ENCODE measurements around the gene FZD2. TPM values are rescaled to one million over a fixed set of nuclear protein-coding genes. Genes with fewer than 3 reads are reported as not detected.
"Not testable (repeated sequence)": the region's sequence is repeated elsewhere in the genome, so short reads cannot be mapped to it uniquely, and the experiment has no call there.

The FZD2 gene
- total RNA-seq (2014; rRNA removed; shearing (Covaris generic); ENCODE audit: low replicate concordance), result 29.6 and 46.3 TPM in 2 replicates

- H3K4me3 ChIP-seq, result peak within 1 kb of the TSS; percentile 67
- H3K36me3 ChIP-seq, result peaks cover 28% of the 10 kb centered on the region
- DNase-seq, result peak; percentile 96
- no peaks in the 10 kb centered on the region for H3K9me3 ChIP-seq
- H3K27me3 ChIP-seq, result no peaks in the 10 kb centered on the region
Observed at GRCh38 chr17:44556832-44557606, at the start of gene FZD2. TSS of gene FZD2 (plus strand) at chr17:44557484. CDS start at chr17:44557689, 205 bp downstream.

- H3K27me3 ChIP-seq, DNase-seq, H3K9me3 ChIP-seq, H3K36me3 ChIP-seq, H3K4me3 ChIP-seq: not testable (repeated sequence)
Observed at GRCh38 chr17:44511241-44512134, 45.8 kb upstream of the FZD2 start.

GRCh38 chr17:44518032-44518431 is 39.3 kb upstream of the FZD2 start:
- H3K4me3 ChIP-seq, result no peak overlapping the region
- no peaks in the 10 kb centered on the region for H3K27me3 ChIP-seq
- H3K9me3 ChIP-seq, result no peaks in the 10 kb centered on the region
- DNase-seq, result no peak
- no peaks in the 10 kb centered on the region for H3K36me3 ChIP-seq

GRCh38 chr17:44522883-44523671 is 34.2 kb upstream of the FZD2 start:
- Histone ChIP-seq H3K4me3 (no peak overlapping the region), H3K9me3 (no peaks in the 10 kb centered on the region), H3K27me3 (no peaks in the 10 kb centered on the region), H3K36me3 (no peaks in the 10 kb centered on the region)
- DNase-seq, result peak; percentile 74

GRCh38 chr17:44523672-44523972 is 33.7 kb upstream of the FZD2 start:
- H3K36me3 ChIP-seq, result no peaks in the 10 kb centered on the region
- H3K9me3 ChIP-seq, result no peaks in the 10 kb centered on the region
- no peak overlapping the region for H3K4me3 ChIP-seq
- no peaks in the 10 kb centered on the region for H3K27me3 ChIP-seq
- DNase-seq, result no peak

- DNase-seq, result no peak
- H3K36me3 ChIP-seq, result no peaks in the 10 kb centered on the region
- no peaks in the 10 kb centered on the region for H3K9me3 ChIP-seq
- no peak overlapping the region for H3K4me3 ChIP-seq
- H3K27me3 ChIP-seq, result no peaks in the 10 kb centered on the region
Observed at GRCh38 chr17:44527102-44527501, 30.2 kb upstream of the FZD2 start.

GRCh38 chr17:44527954-44528353 is 29.3 kb upstream of the FZD2 start:
- H3K36me3 ChIP-seq, result no peaks in the 10 kb centered on the region
- no peaks in the 10 kb centered on the region for H3K9me3 ChIP-seq
- DNase-seq, result no peak
- no peaks in the 10 kb centered on the region for H3K27me3 ChIP-seq
- H3K4me3 ChIP-seq, result no peak overlapping the region

GRCh38 chr17:44529864-44530263 is 27.4 kb upstream of the FZD2 start:
- no peaks in the 10 kb centered on the region for H3K27me3 ChIP-seq
- no peaks in the 10 kb centered on the region for H3K9me3 ChIP-seq
- no peak overlapping the region for H3K4me3 ChIP-seq
- DNase-seq, result no peak
- H3K36me3 ChIP-seq, result no peaks in the 10 kb centered on the region

- H3K27me3 ChIP-seq, result no peaks in the 10 kb centered on the region
- no peaks in the 10 kb centered on the region for H3K9me3 ChIP-seq
- H3K4me3 ChIP-seq, result no peak overlapping the region
- no peak for DNase-seq
- H3K36me3 ChIP-seq, result no peaks in the 10 kb centered on the region
Observed at GRCh38 chr17:44530896-44531418, 26.3 kb upstream of the FZD2 start.

- peak; percentile 89 for DNase-seq
- Histone ChIP-seq H3K9me3 (no peaks in the 10 kb centered on the region), H3K36me3 (no peaks in the 10 kb centered on the region), H3K4me3 (no peak overlapping the region), H3K27me3 (no peaks in the 10 kb centered on the region)
Observed at GRCh38 chr17:44533533-44534246, 23.6 kb upstream of the FZD2 start.

GRCh38 chr17:44536090-44536953 is 21.0 kb upstream of the FZD2 start:
- Histone ChIP-seq H3K9me3 (no peaks in the 10 kb centered on the region), H3K4me3 (no peak overlapping the region), H3K27me3 (no peaks in the 10 kb centered on the region), H3K36me3 (no peaks in the 10 kb centered on the region)
- DNase-seq, result peak; percentile 27

- H3K27me3 ChIP-seq, DNase-seq, H3K4me3 ChIP-seq, H3K9me3 ChIP-seq, H3K36me3 ChIP-seq: not testable (repeated sequence)
Observed at GRCh38 chr17:44537922-44538321, 19.4 kb upstream of the FZD2 start.

- Histone ChIP-seq H3K27me3 (no peaks in the 10 kb centered on the region), H3K4me3 (no peak overlapping the region)
- no peak for DNase-seq
Observed at GRCh38 chr17:44539673-44540072, 17.6 kb upstream of the FZD2 start.

GRCh38 chr17:44540246-44541084 is 16.8 kb upstream of the FZD2 start:
- Histone ChIP-seq H3K9me3 (no peaks in the 10 kb centered on the region), H3K27me3 (no peaks in the 10 kb centered on the region), H3K36me3 (no peaks in the 10 kb centered on the region), H3K4me3 (no peak overlapping the region)
- no peak for DNase-seq

More at GRCh38 chr17:44539673-44540072, 17.6 kb upstream of the FZD2 start:
- Histone ChIP-seq H3K9me3 (no peaks in the 10 kb centered on the region), H3K36me3 (no peaks in the 10 kb centered on the region)

All from MG63 (cell line).